CD4-positive, alpha-beta T cell treated with Interleukin-2 at 100 ng/mL for 4 hours (primary cell): Measurements from ENCODE around the gene PERCC1.

Source experiments
- DNase-seq: peaks from one replicate; pipeline ENCODE4 v3.0.0-alpha.2; 2020; ENCODE audit warnings: low spot score

PERCC1 gene

DNA sequence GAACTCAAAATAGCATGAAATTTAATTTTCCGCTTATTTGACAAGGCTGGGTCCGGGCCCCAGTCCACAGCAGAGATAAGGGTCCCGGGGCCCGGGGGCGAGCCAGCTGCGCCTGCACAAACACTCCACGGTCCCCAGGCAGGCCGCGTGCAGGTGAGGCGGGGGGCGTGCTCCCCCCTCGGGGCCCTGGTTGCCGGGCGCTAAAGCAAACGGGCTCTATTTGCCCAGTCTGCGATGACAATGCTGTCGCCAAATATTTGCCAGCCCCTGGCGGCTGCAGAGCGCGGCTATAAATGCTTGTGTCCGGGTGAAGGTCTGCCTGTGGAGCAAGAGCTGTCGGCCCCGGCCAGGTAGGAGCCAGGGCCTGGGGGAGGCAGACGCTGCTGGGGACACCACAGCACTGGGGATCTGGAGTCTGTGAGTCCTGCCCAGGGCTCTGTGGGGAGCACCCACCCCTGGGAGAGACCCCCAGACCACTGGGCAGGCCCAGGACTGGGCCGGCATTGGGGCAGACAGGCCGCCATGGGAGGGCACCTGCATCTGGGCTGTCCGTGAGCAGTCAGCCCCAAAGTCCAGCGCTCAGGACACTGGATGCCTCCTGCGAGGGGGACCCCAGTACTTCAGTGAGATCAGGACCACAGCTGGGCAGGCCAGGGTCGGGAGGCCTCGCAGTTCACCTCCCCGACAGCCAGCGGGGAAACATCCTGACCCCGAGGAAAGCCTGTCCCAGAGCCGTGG lies at the start of gene PERCC1:
PERCC1 (plus strand) TSS at position 320 of the 738 bp plus-strand sequence. CDS start 1,516 bp downstream, outside the sequence.
- no peak for DNase-seq

DNA sequence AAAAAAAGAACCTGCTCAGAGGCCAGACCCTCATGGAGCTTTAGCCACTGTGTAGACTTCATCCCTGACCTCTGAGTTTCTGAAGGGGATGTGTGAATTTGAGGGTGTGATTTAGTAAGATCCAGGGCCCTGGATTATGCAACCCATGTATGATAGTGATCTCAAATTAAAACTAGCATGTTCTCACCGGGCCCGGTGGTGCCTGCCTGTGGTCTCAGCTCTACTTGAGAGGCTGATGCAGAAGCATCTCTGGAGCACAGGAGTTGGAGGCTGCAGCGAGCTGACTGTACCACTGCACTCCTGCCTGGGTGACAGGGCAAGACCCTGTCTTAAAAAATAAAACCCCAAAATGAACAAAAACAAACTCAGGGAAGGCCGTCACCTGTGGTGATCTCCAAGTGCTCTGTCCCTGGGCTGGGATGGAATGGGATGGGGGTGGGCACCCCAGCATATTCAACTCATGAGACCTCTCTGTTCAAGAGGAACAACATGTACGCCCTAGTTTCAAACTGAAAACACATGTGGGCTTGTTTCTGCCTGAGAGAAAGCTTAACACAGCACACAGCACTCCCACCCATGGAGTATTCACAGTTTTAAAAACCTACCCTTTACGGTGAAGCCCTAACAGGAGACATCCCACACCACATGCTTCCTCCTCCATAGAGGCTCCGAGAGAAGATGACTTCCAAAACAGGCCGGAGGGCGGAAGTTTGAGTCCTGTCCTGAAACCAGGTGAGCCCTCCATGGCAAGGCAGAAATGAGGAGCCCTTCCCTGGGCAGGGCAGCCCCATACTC lies 49.1 kb upstream of the PERCC1 start:
- no peak for DNase-seq

DNA sequence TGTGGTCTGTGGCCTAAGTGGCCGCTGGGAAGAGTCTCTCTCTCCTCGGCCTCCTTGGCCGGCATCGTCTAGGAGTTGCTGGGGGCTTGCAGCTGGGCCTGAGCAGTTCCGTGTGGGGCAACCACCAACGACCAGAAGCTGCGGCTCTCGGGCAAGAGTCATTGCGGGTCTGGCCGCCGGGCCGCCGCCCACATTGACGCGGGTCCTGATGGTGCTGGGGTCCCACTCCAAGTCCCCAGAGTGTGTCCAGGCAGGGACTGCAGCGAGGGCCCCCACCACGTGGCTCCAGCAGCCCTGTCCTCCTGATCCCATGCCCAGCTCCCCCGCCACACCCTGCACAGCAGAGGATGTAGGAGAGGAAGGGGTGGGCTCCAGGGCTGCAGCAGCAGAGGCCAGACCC lies 47.3 kb upstream of the PERCC1 start:
- no peak for DNase-seq

DNA sequence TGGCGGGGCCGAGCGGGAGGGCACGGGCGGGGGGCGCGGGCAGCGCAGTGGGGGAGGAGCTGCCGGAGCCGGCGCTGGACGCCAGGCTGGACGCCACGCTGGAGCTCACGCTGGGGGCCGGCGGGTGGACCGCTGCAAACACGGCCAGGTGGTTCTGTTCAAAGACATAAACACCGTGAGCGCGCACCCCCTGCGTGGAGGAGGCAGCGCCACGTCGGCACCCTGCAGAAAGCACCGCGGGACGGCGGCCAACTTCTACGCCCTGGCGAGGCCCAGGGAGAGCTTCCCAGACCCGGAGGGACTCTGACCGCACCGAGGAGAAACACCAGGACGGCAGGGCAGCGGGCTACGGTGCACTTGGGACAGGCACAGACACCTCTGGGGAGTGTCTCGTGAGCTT lies 45.6 kb upstream of the PERCC1 start:
- DNase-seq: no peak

DNA sequence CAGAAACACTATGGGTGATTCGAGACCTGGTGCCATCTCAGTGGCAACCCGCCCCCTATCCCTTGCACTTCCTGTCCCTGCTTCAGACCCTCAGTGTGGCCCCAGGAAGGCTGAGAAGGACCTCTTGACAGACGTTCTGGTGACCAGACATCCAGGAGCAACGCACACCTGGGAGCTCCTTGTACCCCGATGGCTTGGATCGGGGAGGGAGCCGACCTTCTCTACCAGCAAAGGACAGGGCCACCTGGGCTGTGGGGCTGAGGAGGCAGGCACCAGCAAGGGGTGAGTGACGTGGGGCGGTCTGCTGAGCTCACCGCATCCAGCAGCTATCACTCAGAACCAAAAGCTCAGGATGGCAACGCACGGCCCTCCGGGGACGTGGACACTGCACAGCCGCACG lies 43.5 kb upstream of the PERCC1 start:
- DNase-seq: no peak

DNA sequence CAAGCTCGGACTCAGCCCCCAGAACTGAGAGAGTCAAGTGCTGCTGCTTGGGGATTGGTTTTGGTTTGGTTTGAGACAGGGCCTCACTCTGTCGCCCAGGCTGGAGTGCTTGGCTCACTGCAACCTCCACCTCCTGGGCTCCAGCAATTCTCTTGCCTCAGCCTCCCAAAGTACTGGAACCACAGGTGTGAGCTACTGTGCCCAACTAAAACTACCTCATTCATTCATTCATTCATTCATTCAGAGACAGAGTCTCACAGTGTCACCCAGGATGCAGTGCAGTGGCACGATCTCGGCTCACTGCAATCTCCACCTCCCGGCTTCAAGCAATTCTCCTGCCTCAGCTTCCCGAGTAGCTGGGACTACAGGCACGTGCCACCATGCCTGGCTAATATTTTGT lies 41.1 kb upstream of the PERCC1 start:
- DNase-seq: no peak

DNA sequence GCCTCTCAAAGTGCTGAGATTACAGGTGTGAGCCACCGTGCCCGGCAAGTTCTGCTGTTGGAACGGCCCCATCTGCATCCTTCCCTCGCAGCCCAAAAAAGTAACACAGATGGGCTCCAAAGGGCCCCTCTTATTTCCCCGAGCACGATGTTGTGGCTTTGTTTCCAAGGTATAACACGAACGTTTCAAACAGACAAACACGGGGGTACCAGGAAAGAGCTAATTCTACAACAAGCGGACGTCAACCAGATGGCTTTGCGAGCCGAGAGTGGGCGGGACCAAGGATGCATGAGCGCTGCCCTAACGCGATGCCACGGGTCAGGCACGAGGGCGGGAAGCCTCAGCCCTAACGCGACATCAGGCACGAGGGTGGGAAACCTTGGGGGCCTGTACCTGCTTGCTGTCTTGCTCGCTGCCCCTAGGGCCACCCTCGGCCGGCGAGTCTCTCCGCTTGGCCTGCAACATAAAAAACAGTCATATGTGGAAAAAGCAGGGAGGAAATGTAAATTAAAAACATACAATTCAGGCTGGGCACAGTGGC lies 40.6 kb upstream of the PERCC1 start:
- no peak for DNase-seq

DNA sequence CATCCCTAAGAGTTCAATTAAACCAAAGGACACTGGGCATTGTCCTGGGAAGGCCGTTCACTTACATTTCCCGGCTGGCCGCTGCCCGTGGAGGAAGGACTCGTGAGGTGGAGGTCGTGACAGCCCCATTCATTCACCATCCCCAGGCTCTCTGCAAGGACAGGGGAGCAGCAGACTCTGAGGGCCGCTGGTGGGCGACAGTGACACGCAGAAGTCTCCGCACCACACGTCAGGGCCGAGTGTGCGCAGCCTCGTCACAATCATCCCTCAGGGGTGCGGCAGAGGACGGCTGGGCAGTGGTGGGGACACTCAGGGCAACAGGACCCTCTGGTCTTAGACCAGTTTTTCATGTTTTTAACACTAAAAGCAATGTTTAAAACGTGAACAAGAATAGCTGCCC lies 38.1 kb upstream of the PERCC1 start:
- DNase-seq: no peak

DNA sequence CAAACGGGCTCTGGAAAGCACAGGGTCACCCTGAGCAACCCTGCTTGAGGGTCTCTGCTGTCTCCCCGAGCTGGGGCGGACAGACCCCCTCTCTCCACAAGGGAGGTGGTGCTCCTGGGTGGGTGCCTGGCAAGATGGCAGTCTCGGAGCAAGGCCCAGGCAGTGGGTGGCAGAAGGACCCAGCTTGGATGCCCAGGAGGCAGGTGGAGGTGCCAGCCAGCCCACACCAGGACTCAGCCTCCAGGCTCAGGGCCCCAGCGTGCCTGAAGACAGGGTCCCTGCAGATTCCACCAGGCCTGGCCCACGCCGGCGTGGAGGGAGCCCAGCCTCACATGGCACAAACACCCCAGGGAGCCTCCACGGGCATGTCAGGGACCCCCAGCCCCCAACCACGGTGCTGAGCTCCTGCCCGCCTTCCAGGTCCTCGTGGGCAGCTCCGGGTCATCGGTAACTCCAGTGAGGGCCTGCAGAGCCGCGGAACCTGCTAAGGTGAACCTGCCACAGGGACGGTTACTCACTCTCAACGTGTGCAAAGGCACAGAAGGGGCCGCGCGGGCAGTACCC lies 37.2 kb upstream of the PERCC1 start:
- DNase-seq: no peak

DNA sequence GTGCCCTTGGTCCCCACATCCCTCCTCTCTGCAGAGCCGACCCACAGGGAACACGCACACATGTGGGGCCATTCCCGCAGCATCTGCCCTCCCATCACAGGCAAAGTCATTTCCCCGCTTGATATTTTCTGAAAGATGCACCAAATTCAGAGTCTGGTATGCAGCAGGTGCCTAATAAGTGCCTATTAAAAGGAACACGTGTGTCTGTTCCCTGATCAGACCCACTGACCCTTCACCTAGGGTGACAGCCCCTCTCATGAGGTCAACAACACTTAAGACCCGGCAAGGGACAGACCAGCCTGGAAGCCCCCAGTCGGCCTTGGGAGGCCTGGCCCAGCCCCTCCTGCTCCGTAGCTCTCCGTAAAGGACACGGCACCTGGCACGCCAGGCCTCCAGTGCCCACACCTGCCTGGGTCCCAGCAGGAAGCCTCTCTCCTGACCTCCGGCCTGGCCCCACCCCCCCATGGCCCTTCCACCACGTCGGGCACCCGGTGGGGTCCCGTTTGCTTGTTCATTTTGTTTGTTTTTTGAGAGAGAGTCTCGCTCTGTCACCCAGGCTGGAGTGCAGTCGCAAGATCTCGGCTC lies 36.4 kb upstream of the PERCC1 start:
- no peak for DNase-seq

DNA sequence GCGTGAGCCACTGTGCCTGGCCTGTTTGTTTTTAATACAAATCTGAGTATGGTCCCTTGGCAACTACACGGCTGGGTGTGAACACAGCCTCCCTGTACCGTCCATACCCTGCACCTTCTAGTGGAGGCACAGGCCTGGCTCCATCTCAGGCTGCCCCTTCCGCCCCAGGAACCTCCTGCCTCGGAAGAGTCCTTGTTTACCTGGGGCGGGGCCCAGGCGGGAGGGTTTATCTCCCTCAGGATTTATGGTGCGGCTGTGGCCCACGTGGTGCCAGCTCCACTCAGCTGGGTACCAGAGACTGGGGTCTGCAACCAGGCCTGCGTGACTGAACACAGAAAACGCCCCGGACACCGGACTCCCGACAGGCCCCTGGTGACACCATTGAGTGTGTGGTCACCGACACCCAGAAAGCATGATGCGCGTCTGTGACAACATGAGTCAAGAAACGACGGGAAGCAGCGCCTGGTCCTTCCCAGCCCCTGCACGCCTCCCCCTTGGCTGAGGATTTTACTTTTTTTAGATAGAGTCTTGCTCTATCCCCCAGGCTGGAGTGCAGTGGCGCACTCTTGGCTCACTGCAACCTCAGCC lies 35.3 kb upstream of the PERCC1 start:
- no peak for DNase-seq

DNA sequence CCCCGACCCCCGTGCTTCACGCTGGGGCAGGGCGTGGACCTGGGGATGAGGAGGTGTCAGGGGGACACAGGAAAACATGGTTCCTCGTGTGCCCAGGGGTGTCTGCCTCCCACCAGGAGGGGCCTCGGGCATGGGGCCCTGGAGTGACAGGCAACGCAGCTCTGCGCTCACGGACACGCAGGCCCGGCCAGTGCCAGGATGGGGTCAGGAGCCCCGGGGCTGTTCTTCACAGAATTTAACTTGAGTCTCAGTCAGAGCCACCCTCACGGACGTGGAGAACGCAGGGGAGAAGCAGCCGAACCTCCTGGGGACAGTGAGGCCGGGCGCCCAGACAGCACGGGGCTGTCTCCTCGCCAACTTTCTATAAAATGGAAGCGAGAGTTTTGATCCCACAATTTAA lies 33.1 kb upstream of the PERCC1 start:
- no peak for DNase-seq

DNA sequence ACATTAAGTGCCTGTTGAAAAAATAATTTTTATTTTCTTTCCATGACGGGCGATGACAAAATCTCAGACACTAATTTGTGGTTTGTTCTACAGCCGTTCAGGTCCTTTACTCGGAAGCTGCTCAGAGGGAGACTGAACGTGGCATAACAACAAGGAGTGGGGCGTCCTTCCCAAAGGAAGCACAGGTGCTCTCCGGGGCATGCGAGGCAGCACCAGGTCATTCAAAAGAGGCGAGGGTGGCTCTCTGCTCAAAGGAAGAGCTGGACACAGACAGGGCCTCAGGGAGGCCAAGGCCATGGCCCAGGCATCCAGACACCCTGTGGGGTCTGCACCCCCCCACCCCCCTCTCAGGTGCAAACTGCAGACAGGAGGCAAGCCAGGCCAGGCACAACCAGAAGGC lies 32.5 kb upstream of the PERCC1 start:
- DNase-seq: no peak

DNA sequence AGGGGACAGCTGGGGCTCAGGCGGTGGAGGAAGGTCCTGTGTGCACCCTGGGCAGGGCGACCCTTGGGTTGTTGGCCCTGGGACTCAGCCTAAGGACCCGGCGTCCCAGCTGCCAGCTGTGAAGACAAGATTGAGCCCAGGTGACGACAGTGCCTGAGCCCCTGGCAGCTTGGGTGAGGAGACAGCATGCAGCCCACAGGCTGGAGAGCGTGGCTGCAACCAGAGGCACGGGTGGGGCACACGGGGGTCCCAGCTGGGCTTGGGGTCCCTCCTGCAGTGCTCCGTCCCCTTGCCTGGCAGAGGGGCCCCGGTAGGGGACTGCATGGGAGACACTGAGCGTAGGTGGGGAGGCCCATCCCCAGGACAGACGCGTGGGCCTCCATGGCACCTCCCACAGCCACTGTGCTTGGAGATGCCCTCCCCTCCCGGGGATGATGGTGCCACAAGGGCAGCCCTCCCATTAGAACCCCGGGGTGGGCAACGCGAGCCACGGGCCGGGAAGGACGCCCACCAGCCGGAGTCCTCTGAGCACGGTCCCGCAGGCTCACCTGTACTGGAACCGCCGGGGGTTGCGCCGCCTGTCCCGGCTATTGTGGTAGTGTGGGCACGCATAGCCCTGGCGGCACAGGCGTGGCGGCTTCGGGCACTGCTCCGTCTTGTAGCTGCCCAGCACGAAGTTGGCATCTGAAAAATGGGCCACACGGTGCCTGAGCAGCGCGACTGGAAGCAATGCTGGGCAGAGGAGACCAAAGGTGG lies 31.9 kb upstream of the PERCC1 start:
- no peak for DNase-seq

DNA sequence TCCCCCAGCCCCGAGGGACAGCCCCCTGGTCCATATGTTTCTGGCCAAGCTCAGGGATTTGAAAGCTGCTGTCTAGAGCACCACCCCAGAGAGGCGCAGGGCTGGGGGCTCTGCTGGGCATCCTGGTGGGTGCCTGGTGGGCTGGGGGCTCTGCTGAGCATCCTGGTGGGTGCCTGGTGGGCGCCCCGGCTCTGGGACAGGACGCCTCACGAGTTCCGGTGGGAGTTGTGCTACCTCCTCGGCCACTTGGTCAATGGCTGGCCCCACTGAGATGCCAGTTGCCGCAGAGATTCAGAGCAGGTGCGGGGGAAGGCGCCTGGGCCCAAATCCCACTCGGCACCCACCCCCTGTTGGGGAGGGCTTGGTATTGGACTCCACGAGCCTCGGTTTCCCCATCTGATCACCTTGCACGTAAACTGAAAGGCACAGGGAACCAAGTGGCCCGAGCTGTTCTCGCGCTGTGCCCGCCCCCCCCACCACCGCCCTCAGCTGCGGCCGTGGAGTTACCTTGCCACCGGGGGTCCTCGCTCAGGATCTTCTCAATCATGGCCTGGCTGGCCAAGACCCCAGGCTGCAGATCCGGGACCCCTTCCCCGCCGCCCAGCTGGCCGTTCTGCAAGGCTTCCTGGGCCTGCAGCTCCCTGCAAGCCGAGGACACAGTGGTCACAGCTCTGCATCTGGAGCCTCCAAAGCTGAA lies 29.7 kb upstream of the PERCC1 start:
- DNase-seq: no peak

DNA sequence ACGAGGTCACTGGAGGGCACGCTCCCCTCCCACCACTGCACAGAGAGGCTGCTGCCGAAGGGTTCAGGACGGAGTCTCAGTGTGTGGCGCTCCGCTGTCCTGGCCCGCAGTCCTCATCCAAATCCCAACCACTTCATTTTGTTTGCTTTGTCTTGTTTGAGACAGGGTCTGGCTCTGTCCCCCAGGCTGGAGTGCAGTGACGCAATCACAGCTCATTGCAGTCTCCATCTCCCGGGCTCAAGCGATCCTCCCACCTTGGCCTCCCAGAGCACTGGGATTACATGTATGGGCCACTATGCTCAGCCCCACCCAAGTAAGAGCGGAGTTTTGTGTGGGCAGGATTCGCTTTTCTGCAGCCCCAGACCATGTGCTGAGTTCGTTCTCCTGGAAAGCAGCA lies 29.1 kb upstream of the PERCC1 start:
- no peak for DNase-seq

DNA sequence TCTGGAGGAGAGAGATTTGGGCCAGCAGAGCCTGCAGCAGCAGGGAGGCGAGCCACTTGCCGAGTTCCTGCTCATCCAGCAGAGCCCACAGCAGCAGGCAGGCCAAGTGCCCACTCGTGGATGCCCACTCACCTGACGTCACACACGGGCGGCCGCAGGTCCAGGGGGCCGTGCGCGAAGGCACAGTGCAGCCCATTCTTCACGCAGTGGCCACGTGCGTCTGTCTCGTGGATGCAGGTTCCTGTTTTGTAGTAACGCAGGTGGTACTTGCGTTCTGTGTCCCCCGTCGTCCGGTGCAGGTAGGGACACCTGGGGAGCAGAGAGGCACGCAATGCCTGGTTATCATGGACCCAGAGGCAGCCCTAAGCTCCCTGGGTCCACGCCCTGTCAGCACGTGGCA lies 27.8 kb upstream of the PERCC1 start:
- DNase-seq: no peak

DNA sequence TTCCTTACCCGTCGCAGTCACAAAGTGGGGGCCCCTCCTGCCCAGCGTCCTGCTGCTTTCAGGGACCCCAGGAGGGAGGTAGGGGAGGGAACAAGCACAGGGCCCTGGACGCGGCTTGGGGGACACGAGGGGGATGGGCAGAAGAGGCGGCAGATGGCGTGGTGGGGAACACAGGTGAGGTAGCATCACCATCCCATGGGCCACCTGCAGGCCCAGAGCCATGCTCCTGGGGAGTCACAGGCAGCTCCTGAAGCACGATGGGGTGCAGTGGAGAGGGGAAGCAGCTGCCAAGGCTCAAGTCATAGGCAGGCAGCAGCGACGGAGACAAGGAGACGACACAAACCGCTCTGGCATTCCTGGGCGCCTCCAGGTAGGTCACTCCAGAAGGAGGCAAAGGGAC lies 27.1 kb upstream of the PERCC1 start:
- no peak for DNase-seq

DNA sequence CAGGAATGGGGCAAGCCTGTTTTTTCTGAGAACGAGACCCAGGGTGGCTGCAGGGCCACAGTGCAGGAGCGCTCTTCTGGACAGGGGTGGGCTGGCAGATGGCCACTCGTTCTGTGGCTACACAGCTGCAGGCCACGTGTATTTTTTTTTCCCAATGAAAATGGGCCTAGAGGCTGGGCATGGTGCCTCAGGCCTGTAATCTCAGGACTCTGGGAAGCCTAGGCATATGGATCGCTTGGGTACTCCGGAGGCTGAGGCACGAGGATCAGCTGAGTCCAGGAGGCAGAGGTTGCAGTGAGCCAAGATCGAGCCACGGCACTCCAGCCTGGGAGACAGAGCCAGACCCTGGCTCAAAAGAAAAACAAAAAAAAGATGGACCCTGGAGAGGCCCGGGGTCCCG lies 23.1 kb upstream of the PERCC1 start:
- DNase-seq: no peak

DNA sequence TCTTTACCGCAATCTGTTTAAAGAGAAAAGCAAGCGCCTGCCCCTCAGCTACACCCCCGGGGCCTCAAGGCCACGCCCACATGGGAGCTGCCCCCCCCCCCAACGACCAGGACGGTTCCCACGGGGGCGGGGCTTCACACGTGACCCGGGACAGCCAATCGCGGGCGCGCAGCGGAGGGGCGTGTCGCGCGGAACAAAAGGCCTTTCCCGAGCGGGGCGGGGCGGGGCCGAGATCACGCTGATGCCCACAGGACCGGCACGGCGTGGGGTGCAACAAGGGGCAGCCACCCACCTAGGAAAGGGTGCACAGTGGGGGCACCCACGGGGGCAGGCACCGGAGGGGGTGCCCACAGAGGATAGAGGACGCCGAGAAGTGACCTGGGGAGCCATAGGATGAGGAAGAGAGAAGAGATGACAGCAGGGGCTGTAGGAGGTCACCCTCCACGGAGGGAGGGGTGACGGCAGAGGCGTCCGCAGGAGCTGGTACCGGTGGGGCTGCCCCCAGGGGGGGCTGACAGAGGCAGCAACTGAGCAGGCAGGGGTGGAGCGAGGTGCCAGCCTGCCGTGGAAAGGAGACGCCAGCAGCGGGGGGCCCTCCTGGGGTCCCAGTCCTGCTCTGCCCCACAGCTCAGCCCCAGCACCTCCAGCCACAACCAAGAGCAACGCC lies 22.6 kb upstream of the PERCC1 start:
- DNase-seq: peak; percentile 96
